ENCODE results near the gene KRT71.

The KRT71 gene

DNA sequence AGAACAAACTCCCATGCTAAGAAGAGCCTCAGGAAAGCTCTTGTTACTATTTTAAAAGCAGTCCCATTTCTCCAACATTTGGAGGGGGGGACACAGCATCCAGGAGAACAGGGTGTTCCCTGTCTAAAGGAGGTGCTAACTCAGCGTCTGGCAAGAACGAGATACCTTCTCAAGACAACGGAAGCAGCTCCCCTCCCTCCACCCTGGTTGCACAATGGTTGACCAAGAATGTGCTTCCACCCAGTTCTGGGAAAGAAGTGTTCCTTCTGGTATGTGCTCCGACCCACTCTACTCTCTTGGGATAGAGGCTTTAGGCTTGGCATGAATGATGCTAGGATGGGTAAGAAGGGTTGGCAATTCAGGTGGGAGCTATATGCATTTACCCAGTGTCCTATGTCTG lies 58.4 kb downstream of the KRT71 start:
- in situ Hi-C loops (cut with HindIII; ENCODE audit: low sequenced_read_pairs): no loop called here
- H3K4me3 ChIP-seq (ENCODE audit: low read depth, low read length): no peak overlapping the region
- TF ChIP-seq, protein P1, sequence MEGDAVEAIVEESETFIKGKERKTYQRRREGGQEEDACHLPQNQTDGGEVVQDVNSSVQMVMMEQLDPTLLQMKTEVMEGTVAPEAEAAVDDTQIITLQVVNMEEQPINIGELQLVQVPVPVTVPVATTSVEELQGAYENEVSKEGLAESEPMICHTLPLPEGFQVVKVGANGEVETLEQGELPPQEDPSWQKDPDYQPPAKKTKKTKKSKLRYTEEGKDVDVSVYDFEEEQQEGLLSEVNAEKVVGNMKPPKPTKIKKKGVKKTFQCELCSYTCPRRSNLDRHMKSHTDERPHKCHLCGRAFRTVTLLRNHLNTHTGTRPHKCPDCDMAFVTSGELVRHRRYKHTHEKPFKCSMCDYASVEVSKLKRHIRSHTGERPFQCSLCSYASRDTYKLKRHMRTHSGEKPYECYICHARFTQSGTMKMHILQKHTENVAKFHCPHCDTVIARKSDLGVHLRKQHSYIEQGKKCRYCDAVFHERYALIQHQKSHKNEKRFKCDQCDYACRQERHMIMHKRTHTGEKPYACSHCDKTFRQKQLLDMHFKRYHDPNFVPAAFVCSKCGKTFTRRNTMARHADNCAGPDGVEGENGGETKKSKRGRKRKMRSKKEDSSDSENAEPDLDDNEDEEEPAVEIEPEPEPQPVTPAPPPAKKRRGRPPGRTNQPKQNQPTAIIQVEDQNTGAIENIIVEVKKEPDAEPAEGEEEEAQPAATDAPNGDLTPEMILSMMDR (IDR thresholded peaks at IDR 0.05; ENCODE audit: low read depth, low read length, missing control alignments): no peak
- no peak for DNase-seq (ENCODE audit: low read depth)

DNA sequence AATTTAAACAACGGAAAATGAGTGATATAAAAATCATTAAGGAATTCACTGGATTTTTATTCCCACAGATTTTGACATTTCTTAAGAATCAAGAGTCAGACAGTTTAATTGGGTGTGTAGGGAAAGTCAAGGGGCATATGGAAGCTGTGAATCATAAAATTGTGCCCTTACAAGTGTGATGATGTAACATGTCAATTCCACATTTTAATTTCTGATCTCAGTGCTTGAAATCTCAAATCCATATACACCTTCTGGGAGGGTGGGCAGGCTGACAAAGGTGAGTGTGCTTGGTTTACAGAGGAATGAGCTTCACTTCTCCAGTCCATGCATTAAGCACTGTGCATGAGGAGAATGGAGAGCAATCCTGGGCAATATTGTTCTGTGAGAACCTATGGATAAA lies 58.8 kb downstream of the KRT71 start:
- no peak for DNase-seq (ENCODE audit: low read depth)
- TF ChIP-seq, protein P1 (IDR thresholded peaks at IDR 0.05; ENCODE audit: low read depth, low read length, missing control alignments): no peak
- in situ Hi-C loops (cut with HindIII; ENCODE audit: low sequenced_read_pairs): no loop called here
- no peak overlapping the region for H3K4me3 ChIP-seq (ENCODE audit: low read depth, low read length)
